ENCODE results near the gene TPP1.

DNA sequence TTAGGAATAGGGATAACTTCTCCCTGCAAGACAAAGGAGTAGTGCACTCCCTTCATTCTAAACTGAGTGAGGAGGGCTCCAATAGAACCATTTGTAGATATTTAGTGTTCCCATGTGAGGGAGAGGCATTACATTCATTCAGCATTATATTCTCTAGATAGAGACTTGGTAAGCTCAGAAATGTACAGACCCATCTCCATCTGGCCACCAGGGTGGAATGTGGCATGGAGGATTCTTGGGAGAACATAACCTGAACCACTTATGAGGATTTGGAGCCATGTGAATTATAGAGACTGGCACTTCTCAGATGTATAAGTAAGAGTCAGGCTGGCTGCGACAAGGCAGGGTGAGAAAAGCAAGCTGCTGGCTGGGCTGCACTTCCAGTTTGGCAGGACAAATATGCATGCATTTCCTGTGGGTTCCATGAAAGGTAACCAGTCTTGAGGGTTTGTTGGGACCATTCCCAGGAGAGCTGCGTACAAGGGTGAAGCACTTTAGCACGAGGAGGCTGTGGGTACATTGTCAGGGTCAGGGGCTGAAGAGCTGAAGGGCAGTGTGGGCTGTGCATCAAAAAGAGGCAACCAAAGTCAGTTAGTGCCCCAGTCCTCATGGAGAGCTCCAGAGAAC lies 25.0 kb downstream of the TPP1 start:
- TF ChIP-seq, protein P1, sequence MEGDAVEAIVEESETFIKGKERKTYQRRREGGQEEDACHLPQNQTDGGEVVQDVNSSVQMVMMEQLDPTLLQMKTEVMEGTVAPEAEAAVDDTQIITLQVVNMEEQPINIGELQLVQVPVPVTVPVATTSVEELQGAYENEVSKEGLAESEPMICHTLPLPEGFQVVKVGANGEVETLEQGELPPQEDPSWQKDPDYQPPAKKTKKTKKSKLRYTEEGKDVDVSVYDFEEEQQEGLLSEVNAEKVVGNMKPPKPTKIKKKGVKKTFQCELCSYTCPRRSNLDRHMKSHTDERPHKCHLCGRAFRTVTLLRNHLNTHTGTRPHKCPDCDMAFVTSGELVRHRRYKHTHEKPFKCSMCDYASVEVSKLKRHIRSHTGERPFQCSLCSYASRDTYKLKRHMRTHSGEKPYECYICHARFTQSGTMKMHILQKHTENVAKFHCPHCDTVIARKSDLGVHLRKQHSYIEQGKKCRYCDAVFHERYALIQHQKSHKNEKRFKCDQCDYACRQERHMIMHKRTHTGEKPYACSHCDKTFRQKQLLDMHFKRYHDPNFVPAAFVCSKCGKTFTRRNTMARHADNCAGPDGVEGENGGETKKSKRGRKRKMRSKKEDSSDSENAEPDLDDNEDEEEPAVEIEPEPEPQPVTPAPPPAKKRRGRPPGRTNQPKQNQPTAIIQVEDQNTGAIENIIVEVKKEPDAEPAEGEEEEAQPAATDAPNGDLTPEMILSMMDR (IDR thresholded peaks at IDR 0.05; ENCODE audit: poor library complexity): no peak
- TF ChIP-seq EZH2 (IDR thresholded peaks at IDR 0.05; ENCODE audit: borderline replicate concordance): no peak
- no peak for TF ChIP-seq EZH2phosphoT487 (IDR thresholded peaks at IDR 0.05; ENCODE audit: low read depth, severe bottlenecking, unreplicated experiment)
